IMR-90 (cell line): ENCODE results near the gene ABCG4.

Source experiments
- BHLHE40 ChIP-seq: fragments of 150-350 bp; IDR thresholded peaks from 2 replicates; pipeline ENCODE4 v1.6.1; 2016; ENCODE audit warnings: mild to moderate bottlenecking, low read depth, low read length
- CHD1 ChIP-seq: IDR thresholded peaks from 2 replicates; pipeline ENCODE4 v1.6.1; 2012; ENCODE audit warnings: low read depth, low read length, improper control_type of control experiment
- CTCF ChIP-seq: conservative IDR thresholded peaks from 2 replicates; pipeline ENCODE4 v1.5.1; 2012; ENCODE audit warnings: mild to moderate bottlenecking, low read depth, low read length, improper control_type of control experiment
- ELK1 ChIP-seq: fragments of 150-350 bp; IDR thresholded peaks from 2 replicates; pipeline ENCODE4 v1.6.1; 2016; ENCODE audit warnings: low read depth, mild to moderate bottlenecking, low read length, moderate library complexity, borderline replicate concordance
- FOS ChIP-seq: fragments of 150-350 bp; IDR thresholded peaks from 2 replicates; pipeline ENCODE4 v1.6.1; 2016; ENCODE audit warnings: low read depth, low read length
- MAZ ChIP-seq: IDR thresholded peaks from 2 replicates; pipeline ENCODE4 v1.6.1; 2012; ENCODE audit warnings: low read depth, mild to moderate bottlenecking, low read length, improper control_type of control experiment, moderate library complexity, borderline replicate concordance
- MXI1 ChIP-seq: IDR thresholded peaks from 2 replicates; pipeline ENCODE4 v1.6.1; 2012; ENCODE audit warnings: low read depth, mild to moderate bottlenecking, low read length, moderate library complexity, borderline replicate concordance
- NFE2L2 ChIP-seq: fragments of 150-350 bp; IDR thresholded peaks from 2 replicates; pipeline ENCODE4 v1.6.1; 2016; ENCODE audit warnings: low read depth, mild to moderate bottlenecking, low read length
- POLR2A ChIP-seq: IDR thresholded peaks from 2 replicates; pipeline ENCODE4 v1.6.1; 2012; ENCODE audit warnings: mild to moderate bottlenecking, low read depth, low read length
- RAD21 ChIP-seq: IDR thresholded peaks from 2 replicates; pipeline ENCODE4 v1.6.1; 2012; ENCODE audit warnings: low read length, improper control_type of control experiment
- RFX5 ChIP-seq: IDR thresholded peaks from 2 replicates; pipeline ENCODE4 v1.8.0; 2012; ENCODE audit warnings: low read depth, mild to moderate bottlenecking, low read length, moderate library complexity
- SMC3 ChIP-seq: fragments of 150-350 bp; IDR thresholded peaks from 2 replicates; pipeline ENCODE4 v1.6.1; 2016; ENCODE audit warnings: low read depth, mild to moderate bottlenecking, antibody characterized with exemption, low read length, moderate library complexity

DNA sequence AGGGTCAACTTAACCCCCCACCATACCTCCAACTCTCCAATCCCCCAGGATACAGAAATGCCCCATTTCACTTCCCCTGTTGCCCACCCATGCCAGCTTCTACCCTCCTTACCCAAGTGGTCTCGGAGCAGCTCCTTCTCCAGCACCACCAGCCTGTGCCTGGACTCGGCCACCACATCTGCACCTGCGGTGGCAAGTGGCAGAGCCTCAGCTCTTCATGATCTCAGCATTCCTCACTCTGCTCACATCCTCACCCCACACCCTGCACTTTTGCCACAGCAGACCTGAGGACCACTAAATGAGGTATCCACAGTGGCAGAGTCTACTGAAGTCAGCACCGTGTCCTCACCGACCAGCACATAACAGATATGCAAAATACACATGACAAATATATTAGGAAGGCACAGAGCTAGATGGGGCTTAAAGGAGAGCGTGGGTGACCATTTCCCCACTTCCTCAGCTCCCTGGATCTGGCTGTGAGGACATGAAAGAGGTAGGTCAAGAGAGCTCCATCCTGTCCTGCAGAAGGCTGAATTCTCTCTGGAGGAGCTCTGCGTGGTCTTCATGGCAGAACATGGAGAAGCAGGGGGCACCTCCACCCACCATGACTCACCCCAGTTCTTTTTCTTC is 46.1 kb downstream of the ABCG4 start:
- TF ChIP-seq RFX5 (no peak), POLR2A (no peak), CTCF (no peak), RAD21 (no peak), MXI1 (no peak), MAZ (no peak), ELK1 (no peak), FOS (no peak), SMC3 (no peak), CHD1 (no peak), BHLHE40 (no peak), NFE2L2 (no peak)
